Spleen (tissue), 7 donors: ENCODE data around the gene RIPPLY3.

Experiments used
- CTCF ChIP-seq, 11 experiments: fragments of 200-600 bp in 7 of 11; fragments of 450-650 bp in 4 of 11; sonication (generic) in 4 of 11; IDR thresholded peaks in 8 of 11; conservative IDR thresholded peaks in 3 of 11; 1 replicate in 7 of 11; 2 replicates in 4 of 11; pipeline versions ENCODE4 v1.4.0 to v1.8.0; 2016 to 2021; ENCODE audit warnings: antibody characterized with exemption in 11 of 11, inconsistent platforms in 4 of 11, mild to moderate bottlenecking in 1 of 11
- POLR2A ChIP-seq, 3 donors: fragments of 450-650 bp; IDR thresholded peaks; one replicate each; pipeline ENCODE4 v1.5.1; 2017; ENCODE audit warnings: antibody characterized with exemption in 3 of 3, mild to moderate bottlenecking in 1 of 3
- POLR2AphosphoS5 ChIP-seq, 3 donors: sonication (generic); formaldehyde crosslinking; IDR thresholded peaks; one replicate each; pipeline ENCODE4 v1.5.1; 2017; ENCODE audit warnings: antibody characterized with exemption in 3 of 3
- donor health status: DM: no; HTN: no; CAD: no; lungs with moderate emphysema.
- donor health status: DM: no; HTN: no; CAD: no.
- donor health status: DM: no; HTN: no; CAD: no.

GRCh38 chr21:37058261-37058660 lies 51.8 kb downstream of the RIPPLY3 start:
- TF ChIP-seq CTCF (IDR thresholded peaks at IDR 0.05 in 8 of 11, conservative IDR thresholded peaks at IDR 0.05 in 3 of 11) (no peak), POLR2A (IDR thresholded peaks at IDR 0.05) (no peak), POLR2AphosphoS5 (IDR thresholded peaks at IDR 0.05) (no peak)
